GM19043 (cell line): Measurements from ENCODE around the gene LIMK2.

ENCODE experiments used
- ATAC-seq: cut with Tn5 transposase; IDR thresholded peaks from one replicate; pipeline ENCODE4 v1.9.1; 2021; ENCODE audit warnings: low read depth; ENCODE audit not compliant: unreplicated experiment

LIMK2 gene

DNA sequence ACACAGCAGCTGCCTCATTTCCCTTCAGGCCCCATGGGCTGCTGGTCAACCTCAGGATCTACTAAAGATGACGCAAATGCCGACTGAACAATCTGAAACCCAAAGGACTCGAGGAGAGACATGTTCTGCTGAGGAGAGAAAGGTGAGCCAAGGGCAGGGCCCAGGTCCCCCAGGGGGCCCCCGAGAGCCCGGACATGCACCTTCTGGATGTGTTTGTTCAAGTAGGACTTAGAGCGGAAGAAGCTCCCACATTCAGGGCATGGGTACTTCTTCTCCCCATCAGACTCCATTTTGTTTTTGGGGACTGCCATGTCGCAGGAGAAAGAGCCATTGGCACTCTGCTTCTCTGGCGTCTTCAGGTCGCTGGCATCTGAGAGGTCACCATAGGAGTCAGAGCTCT, 114.8 kb downstream of the LIMK2 start:
- ATAC-seq, result no peak

DNA sequence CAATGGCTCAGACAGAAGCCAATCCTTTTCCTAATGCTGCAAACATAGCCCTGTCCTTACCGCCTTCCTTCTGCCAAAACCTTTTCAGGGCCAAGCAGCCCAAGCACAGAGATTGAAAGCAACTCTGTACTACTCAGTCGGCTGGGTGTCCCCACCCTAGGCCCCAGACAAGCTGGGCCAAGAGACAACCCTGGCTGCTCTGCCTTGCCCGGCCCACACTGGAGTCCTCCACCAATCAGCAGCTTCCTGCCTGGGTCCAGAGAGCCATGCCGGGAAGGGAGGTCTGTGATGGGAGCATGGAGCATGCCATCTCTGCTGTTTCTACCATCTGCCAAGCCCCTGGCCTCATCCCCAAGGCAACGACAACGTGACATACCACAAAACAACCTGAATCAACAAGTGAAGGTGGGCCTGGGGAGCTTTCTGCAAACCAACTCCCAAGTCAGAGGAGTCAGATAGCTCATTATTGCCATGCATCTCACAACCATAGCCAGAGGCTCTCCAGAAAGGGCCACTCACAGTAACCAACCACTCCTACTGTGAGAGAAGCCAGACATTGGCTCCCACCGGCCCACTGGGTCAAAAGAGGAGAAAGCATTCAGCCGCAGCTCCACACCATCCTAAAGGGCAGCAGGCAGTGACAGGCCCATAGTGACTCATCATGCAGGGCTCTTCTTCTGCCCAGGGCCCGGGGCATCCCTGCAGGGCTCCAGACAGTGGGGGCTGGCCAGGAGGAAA, 115.9 kb downstream of the LIMK2 start:
- no peak for ATAC-seq

GRCh38 chr22:31328544-31328960, 116.5 kb downstream of the LIMK2 start:
- ATAC-seq, result no peak

DNA sequence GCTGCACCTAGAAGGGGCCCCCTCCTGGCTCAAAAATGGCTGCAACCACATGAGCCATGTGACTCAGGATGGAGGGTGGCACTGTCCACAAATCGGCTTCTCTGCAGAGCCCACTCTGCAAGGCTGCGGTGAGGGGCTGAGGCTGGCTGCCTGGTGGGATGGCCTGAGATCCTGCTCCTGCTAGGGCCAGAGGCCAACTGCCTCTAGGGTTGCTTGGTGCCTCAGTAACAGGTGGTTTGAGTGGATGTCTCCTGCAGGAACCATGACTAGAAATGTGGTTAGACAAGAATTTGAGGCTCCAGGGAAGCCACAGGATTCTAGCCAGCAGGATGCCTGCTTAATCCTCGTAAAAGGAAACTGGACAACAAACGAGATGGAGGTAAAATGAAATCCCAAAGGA, 116.9 kb downstream of the LIMK2 start:
- no peak for ATAC-seq
